ENCODE results near the gene WNT7B.

Gene WNT7B

DNA sequence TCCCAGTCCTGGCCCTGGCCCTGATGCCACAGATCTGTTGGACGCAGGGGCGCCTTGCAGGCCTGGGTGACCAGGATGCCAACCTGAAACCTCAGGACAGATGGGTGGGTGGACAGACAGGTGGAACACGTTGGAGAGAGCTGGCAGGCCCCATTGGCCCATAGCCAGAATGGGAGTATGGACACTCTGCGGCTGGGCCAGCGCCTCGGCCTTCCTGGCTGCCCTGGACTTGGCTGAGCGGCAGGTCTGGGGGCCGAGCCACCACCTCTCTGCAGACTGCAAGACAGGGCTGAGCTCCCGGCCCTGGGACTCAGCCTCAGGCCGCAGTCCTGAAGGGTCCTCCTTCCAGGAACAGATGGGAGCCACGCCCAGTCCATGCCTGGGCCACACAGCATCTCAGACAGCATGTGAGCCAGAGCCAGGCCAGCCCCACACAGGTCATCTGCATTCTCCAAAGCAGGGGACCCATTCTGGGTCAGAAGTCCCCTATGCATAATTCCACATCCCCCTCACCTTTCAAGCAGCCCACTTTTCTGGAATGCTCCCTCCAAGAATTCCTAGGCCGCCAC lies 14.1 kb downstream of the WNT7B start:
- Mint-ChIP-seq H3K27ac (no peak overlapping the region), H3K27me3 (peaks cover 3% of the 10 kb centered on the region), H3K36me3 (ENCODE audit: low read depth) (no peaks in the 10 kb centered on the region), H3K9me3 (no peaks in the 10 kb centered on the region), H3K4me1 (ENCODE audit: low read depth) (no peaks in the 10 kb centered on the region), H3K4me3 (no peak overlapping the region)

DNA sequence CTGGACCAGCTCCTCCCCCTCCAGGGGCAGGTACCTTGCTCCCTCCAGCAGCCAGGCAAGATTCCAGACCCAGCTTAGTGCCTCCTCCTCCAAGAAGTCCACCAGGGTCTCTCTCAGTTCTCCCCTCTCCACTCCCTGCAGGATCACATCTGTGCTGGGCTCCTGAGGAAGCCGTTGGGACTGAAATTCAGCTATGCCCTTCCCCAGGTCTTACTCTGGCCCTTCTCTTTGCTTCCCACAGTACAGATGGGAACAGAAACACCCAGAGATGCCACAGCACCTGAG lies 14.6 kb downstream of the WNT7B start:
- Mint-ChIP-seq H3K27me3 (peaks cover 3% of the 10 kb centered on the region), H3K36me3 (ENCODE audit: low read depth) (no peaks in the 10 kb centered on the region), H3K4me1 (ENCODE audit: low read depth) (no peaks in the 10 kb centered on the region), H3K9me3 (no peaks in the 10 kb centered on the region), H3K4me3 (no peak overlapping the region), H3K27ac (no peak overlapping the region)

DNA sequence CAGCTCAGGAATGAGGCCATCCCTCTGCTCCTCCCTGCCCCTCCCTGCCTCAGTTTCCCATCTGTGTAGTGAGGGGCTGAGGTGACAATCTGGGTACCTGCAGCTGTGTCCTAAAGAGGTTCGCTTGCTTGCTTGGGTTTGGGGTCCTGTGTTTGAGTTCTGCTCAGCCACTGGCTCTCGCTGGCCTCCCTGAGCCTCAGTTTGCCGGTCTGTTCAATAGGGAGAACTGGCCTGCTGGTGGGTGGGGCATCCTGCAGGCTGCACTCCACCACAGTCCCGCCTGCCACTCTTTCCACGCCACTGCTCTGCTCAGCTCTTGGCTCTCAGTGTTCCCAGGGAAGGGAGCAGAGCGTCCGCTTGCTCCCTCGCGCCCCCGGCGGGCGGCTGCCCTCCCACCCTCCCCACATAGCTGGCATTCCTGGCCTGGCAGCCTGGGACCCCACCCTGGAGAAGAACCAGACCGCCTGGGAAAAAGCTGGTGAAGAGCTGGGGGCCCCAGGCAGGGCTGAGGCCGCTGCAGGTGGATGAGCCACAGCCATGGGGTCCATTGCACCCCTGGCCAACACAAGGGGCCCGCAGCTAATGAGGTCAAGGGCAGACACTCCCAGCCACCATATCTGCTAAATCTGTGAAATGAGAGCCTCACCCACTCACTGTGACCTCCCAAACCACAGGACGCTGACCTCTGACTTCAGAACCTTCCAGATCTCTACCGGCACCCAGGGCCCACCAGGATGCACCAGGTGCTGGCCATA lies 15.1 kb downstream of the WNT7B start:
- Mint-ChIP-seq H3K4me3 (no peak overlapping the region), H3K9me3 (no peaks in the 10 kb centered on the region), H3K27me3 (peaks cover 3% of the 10 kb centered on the region), H3K27ac (no peak overlapping the region), H3K36me3 (ENCODE audit: low read depth) (no peaks in the 10 kb centered on the region), H3K4me1 (ENCODE audit: low read depth) (no peaks in the 10 kb centered on the region)

DNA sequence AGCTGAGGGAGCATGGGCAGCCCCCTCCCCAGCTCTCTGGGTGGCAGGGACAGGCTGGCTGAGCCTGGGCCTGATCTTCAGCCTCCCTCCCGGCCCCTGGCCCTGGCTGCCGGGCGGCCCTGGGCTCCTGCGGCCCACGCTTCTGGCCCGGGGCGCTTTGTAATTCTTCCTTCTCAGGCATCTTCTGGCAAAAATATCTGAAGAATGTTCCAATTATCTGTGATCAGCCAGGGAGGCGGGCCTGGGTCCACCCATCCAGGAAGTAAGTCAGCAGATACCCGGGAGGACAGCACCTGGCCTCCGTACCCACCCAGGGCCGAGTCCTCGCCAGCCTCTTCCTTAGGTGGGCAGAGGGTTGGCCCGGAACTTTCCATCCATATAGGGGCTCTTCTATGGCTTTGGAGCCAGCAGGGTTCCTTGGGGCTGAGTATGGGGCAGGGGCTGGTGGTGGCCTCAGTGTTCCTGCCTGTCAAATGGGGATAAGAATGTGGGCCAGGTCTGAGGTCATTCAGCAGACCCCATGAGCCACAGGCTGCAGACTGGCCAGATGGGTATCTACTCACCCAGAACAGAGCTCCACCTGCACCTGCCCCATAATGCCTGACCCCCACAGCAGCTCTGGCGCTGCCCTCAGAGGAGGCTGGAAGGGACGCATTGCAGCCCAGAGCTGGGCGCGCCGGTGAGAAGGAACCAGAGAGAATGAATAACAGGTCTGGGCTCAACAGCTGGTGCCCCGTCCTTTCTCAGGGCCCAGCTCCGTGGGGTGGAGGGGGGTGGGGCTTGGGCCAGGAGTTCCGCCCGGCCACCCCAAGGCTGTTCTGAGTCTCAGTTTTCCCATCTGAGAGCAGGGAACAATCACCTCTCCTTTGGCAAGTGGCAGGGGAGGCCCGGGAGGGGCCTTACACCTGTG lies 16.2 kb downstream of the WNT7B start:
- Mint-ChIP-seq H3K36me3 (ENCODE audit: low read depth) (no peaks in the 10 kb centered on the region), H3K9me3 (no peaks in the 10 kb centered on the region), H3K27me3 (no peaks in the 10 kb centered on the region), H3K4me3 (no peak overlapping the region), H3K27ac (no peak overlapping the region), H3K4me1 (ENCODE audit: low read depth) (no peaks in the 10 kb centered on the region)

DNA sequence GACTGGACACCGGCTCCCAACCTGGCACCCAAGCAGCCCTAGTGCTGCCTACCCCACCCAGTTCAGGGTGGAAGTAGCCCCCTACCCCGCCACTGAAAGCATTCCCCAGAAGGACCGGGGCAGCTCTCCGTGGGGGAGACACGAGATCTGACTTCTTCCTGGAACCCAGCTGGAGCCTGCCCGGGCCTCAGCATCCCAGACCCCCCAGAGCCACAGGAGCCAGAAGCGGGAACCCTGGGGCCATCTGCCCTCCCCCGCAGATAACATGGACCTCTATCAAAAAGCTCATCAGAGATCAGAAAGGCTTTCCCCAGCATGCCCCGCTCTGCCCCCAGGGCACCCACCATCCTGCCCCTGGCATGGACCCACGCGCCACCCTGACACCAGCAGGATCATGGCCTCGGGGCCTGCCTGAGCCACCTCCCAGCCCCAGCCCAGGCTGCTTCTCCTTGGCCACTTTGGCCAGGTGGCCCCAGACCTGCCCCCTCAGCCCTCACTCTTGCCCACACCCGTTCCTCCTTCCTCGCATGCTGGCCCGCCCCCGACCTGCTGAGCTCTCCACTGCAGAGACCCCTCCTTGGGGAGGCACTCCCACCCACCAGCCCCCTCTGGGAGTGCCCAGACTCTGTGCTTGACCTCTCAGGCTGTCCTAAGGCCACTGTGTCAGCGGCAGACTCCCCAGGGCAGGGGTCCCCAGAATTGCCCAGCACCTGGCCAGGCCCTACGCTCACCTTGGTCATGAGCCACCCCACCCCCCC lies 17.1 kb downstream of the WNT7B start:
- Mint-ChIP-seq H3K27ac (no peak overlapping the region), H3K4me1 (ENCODE audit: low read depth) (no peaks in the 10 kb centered on the region), H3K36me3 (ENCODE audit: low read depth) (no peaks in the 10 kb centered on the region), H3K27me3 (no peaks in the 10 kb centered on the region), H3K9me3 (no peaks in the 10 kb centered on the region), H3K4me3 (no peak overlapping the region)

DNA sequence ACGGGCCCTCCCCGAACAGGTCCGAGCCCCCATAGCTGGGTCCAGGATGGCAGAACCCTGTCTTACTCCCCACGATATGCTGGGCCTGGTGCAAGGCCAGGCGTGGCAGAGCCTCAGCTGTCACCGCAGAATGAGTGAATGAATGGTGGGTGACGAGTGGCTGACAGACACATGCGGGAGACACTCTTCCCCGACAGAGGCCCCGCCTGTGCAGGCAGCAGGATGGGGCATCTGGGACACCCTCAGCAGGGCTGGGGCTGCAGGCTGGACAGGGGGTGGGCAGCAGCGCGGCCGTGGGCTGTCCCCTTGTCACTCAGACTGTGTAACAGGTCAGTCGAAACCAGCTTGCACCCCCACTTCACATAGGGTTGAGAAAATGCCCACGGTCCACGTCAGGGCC lies 18.0 kb downstream of the WNT7B start:
- Mint-ChIP-seq H3K4me1 (ENCODE audit: low read depth) (no peaks in the 10 kb centered on the region), H3K27me3 (peaks cover 3% of the 10 kb centered on the region), H3K36me3 (ENCODE audit: low read depth) (no peaks in the 10 kb centered on the region), H3K27ac (no peak overlapping the region), H3K9me3 (no peaks in the 10 kb centered on the region), H3K4me3 (no peak overlapping the region)

DNA sequence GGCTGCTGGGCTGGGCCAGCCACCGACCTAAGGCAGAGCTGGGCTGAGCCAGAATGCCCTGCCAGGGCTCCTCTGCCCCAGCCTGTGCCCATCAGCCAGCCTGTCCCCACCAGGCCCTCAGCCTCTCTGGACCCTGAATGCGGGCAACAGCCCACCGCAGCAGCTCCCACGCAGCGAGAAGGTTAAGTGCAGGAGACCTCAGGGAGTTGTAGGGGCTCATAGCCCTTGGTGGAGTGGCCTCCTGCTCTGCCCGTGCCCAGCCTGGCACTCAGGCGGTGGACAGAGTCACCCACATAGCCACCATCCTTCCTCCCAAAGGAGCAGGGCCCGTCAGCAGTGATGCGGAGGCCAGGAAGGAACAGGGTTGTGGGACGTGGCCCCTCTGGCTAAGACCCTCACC lies 19.1 kb downstream of the WNT7B start:
- no peak overlapping the region for H3K4me3 Mint-ChIP-seq
- no peak overlapping the region for H3K27ac Mint-ChIP-seq
- H3K36me3 Mint-ChIP-seq (ENCODE audit: low read depth): no peaks in the 10 kb centered on the region
- H3K9me3 Mint-ChIP-seq: no peaks in the 10 kb centered on the region
- no peaks in the 10 kb centered on the region for H3K4me1 Mint-ChIP-seq (ENCODE audit: low read depth)
- peaks cover 10% of the 10 kb centered on the region for H3K27me3 Mint-ChIP-seq

DNA sequence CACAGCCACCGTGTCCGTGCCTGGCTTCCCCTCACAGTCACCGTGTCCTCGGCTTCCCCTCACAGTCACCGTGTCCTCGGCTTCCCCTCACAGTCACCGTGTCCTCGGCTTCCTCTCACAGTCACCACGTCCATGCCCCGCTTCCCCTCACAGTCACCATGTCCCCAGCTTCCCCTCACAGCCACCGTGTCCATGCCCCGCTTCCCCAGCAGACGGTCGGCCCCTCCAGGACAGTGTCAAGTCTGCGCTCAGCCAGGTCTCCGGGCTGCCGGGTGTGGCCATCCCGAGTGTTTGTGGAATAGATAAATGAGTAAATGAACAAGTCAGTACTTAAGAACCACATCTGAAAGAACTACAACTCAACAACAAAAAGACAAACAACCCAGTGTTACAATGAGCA lies 23.8 kb downstream of the WNT7B start:
- Mint-ChIP-seq H3K4me3 (no peak overlapping the region), H3K27ac (no peak overlapping the region), H3K4me1 (ENCODE audit: low read depth) (no peaks in the 10 kb centered on the region), H3K27me3 (peaks cover 14% of the 10 kb centered on the region), H3K36me3 (ENCODE audit: low read depth) (no peaks in the 10 kb centered on the region), H3K9me3 (no peaks in the 10 kb centered on the region)

DNA sequence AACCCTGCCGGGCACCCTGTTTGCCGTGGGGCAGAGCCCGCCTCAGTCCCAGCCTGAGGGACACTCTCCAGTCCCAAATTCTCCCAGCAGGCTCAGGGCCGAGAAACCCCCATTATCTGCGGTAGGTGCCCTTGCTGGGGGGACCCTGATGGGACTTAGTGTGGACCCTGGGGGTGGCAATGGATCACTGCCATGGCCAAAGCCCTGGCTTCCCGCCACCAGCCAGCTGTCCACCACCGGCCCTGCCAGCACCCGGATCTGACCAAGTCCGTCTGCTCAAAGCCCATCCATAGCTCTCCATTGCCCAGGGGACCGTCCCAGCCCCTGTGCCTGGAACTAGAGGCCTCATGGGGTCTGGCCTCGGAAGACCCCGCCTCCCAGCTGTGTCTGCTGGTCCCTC lies 24.4 kb downstream of the WNT7B start:
- Mint-ChIP-seq H3K27me3 (peaks cover 14% of the 10 kb centered on the region), H3K36me3 (ENCODE audit: low read depth) (no peaks in the 10 kb centered on the region), H3K9me3 (no peaks in the 10 kb centered on the region), H3K27ac (no peak overlapping the region), H3K4me1 (ENCODE audit: low read depth) (no peaks in the 10 kb centered on the region), H3K4me3 (no peak overlapping the region)

DNA sequence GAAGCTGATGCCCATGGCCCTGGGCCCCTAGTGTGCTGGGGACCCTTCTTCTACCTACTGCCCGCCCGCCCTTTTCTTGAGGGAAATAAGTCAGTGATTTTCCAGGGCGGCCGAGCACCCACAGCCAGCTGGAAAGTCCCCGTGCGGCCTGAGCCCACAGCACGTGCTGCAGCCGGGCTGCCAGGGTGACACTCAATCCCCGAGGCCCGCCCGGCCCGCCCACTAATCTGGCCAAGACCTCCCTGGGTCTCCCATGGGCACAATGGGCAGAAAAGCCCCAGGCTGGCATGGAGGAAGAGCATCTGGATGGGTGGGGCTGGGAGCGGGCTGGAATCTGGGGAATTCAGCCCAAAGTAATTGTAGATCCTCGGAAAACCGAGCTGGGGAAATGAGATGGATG lies 24.8 kb downstream of the WNT7B start:
- Mint-ChIP-seq H3K9me3 (no peaks in the 10 kb centered on the region), H3K36me3 (ENCODE audit: low read depth) (no peaks in the 10 kb centered on the region), H3K27ac (no peak overlapping the region), H3K4me3 (no peak overlapping the region), H3K4me1 (ENCODE audit: low read depth) (no peaks in the 10 kb centered on the region), H3K27me3 (peaks cover 14% of the 10 kb centered on the region)

DNA sequence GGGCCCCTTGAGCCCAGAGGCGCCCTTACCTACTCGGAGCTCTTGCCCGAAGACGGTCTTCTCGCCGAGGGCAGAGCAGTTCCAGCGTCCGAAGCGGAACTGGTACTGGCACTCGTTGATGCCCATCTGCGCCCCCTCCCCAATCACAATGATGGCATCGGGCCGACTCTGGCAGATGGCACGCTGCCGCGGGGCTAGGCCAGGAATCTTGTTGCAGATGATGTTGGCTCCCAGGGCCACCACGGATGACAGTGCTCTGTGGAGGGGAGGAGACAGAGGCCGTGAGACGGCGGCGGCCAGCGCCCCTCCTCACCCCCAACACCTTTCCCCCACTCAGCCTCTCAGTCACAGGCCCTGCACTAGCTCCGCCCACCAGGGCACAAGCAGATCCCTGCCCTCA lies 27.1 kb downstream of the WNT7B start:
- no peaks in the 10 kb centered on the region for H3K4me1 Mint-ChIP-seq (ENCODE audit: low read depth)
- no peaks in the 10 kb centered on the region for H3K36me3 Mint-ChIP-seq (ENCODE audit: low read depth)
- H3K27me3 Mint-ChIP-seq: peaks cover 14% of the 10 kb centered on the region
- no peaks in the 10 kb centered on the region for H3K9me3 Mint-ChIP-seq
- no peak overlapping the region for H3K27ac Mint-ChIP-seq
- no peak overlapping the region for H3K4me3 Mint-ChIP-seq

DNA sequence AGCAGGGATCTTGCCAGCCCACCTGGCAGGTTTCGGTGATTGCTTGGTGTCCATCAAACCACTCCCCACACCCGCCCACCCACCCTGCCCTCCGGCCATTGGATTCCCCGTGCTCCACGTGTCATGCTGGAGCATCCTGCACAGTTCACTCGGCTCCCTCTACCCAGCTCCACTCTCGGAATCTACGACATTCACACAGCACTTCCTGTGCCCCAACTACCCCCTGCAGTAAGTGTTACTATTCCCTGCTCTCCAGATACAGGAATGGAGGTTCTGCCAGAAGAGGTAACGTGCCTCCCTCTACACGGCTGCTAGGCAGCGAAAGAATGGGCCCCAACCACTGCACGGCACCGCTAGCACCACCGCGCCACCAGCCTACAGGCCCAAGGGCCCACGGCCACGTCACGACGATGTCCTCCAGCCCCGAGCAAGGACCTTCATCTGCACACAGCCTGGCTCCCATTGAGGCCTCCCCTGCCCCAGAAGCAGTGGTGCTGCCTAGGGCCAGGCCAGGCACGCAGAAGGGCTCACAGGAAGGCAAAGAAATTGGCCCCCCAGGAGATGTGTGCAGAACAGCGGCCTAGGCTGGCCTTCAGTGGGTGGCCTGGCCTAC lies 27.6 kb downstream of the WNT7B start:
- H3K4me3 Mint-ChIP-seq: no peak overlapping the region

DNA sequence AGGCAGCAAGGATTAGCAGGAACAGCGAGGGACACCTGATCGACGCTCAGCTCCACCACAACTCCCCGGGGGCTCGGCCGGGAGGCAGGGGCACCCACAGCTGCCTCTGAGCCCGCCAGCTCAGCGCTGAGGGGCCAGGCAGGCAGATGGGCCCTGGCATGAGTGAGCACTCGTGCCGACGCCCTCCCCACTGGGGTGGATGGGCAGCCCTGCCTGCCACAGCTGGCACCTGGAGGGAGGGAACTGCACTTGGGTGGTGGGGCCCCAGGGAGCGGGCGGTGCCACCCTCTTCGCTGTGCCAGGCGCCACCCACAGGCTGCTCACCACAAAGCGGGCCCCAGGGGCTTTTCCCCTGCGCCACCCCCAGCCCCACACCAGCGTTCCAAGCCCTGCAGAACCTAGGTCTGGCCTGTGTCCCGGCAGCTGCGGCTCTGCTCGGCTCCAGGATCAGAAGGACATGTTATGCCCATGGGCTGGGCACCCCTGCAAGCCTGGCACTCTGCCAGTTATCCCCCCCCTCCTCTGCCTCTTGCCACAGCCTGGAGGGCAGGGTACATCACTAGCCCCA lies 28.8 kb downstream of the WNT7B start:
- no peaks in the 10 kb centered on the region for H3K36me3 Mint-ChIP-seq (ENCODE audit: low read depth)
- H3K9me3 Mint-ChIP-seq: no peaks in the 10 kb centered on the region
- peaks cover 5% of the 10 kb centered on the region for H3K27me3 Mint-ChIP-seq
- no peaks in the 10 kb centered on the region for H3K4me1 Mint-ChIP-seq (ENCODE audit: low read depth)
- H3K4me3 Mint-ChIP-seq: no peak overlapping the region
- no peak overlapping the region for H3K27ac Mint-ChIP-seq

More for the DNA sequence above, 27.6 kb downstream of the WNT7B start:
- Mint-ChIP-seq H3K36me3 (ENCODE audit: low read depth) (no peaks in the 10 kb centered on the region), H3K9me3 (no peaks in the 10 kb centered on the region), H3K27ac (no peak overlapping the region), H3K4me1 (ENCODE audit: low read depth) (no peaks in the 10 kb centered on the region), H3K27me3 (peaks cover 14% of the 10 kb centered on the region)

DNA sequence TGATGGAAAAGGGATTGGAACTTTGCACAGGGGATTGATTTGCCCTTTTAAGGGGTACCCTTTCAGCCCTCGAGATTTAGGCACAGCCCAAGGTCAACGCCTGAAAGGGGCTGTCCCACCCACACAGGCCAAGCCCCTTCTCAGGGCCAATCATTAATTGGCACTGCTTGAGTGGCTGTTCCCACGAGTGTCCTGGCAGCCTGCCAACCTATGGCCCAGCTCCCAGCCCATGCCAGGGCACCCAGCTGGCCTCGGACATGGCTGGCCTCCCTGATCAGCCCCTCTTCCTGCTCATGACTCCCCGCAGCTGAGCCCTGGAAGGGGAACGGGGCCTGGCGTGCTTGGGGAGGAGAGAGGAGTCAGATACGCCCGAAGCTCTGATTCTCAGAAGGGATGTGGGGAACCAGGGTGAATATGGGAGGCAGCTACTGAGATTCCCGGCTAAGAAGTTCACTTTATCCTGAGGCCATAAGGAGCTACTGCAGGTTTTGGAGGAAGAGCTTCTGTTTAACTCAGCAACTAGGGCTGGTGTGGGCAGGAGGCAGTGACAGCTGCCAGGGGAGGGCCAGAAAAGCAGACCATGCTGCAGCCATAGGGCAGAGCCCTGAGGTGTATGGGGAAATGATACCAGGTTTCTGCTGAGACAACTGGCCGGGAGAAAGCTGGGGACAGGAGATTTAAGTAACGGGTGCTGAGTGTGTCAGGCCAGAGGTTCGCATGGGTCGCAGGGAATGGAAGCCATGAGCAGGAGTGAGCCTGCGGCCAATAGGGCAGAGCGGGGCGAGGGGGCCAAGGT lies 30.0 kb downstream of the WNT7B start:
- Mint-ChIP-seq H3K4me3 (no peak overlapping the region), H3K4me1 (ENCODE audit: low read depth) (no peaks in the 10 kb centered on the region), H3K9me3 (no peaks in the 10 kb centered on the region), H3K27ac (no peak overlapping the region), H3K27me3 (peaks cover 4% of the 10 kb centered on the region), H3K36me3 (ENCODE audit: low read depth) (no peaks in the 10 kb centered on the region)
